Lower leg skin (tissue), 3 donors: Measurements from ENCODE around the gene SRRM3.

ENCODE experiments used
- POLR2A ChIP-seq, 2 donors: fragments of 450-650 bp; IDR thresholded peaks; one replicate each; pipeline ENCODE4 v1.6.1; 2016 to 2017; ENCODE audit warnings: antibody characterized with exemption in 2 of 2, mild to moderate bottlenecking in 1 of 2, moderate library complexity in 1 of 2
- TF ChIP-seq, protein P1 (sequence below), 3 donors: fragments of 450-650 bp; IDR thresholded peaks; one replicate each; pipeline ENCODE4 v1.5.1; 2016; ENCODE audit warnings: antibody characterized with exemption in 3 of 3, mild to moderate bottlenecking in 3 of 3, moderate library complexity in 2 of 3

- TF ChIP-seq, protein P1, sequence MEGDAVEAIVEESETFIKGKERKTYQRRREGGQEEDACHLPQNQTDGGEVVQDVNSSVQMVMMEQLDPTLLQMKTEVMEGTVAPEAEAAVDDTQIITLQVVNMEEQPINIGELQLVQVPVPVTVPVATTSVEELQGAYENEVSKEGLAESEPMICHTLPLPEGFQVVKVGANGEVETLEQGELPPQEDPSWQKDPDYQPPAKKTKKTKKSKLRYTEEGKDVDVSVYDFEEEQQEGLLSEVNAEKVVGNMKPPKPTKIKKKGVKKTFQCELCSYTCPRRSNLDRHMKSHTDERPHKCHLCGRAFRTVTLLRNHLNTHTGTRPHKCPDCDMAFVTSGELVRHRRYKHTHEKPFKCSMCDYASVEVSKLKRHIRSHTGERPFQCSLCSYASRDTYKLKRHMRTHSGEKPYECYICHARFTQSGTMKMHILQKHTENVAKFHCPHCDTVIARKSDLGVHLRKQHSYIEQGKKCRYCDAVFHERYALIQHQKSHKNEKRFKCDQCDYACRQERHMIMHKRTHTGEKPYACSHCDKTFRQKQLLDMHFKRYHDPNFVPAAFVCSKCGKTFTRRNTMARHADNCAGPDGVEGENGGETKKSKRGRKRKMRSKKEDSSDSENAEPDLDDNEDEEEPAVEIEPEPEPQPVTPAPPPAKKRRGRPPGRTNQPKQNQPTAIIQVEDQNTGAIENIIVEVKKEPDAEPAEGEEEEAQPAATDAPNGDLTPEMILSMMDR (IDR thresholded peaks at IDR 0.05): no peak
- no peak for TF ChIP-seq POLR2A (IDR thresholded peaks at IDR 0.05)
Observed at GRCh38 chr7:76201732-76202665, at the start of gene SRRM3.
